ENCODE measurements around the gene ST7.

The ST7 gene

DNA sequence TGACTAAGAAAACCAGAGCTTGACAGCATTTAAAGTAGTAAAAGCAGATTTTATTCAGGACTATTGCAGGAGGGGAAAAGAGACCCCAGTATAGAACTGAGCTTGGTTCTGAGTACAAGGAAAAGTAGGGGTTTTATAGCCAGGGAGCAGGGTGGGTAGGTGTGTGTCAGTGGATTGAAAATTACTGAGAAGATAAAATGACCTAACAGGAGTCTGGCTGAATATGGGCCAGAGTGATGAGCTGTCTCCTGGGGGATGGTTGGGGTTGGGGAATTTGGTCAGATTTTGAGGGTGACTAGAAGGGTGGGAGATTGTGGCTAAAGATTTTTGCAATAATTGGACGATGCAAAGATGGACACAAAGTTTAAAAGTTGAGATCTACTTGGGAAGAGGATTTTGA, 114.0 kb downstream of the ST7 start:
- no peak for DNase-seq (ENCODE audit: low spot score)

DNA sequence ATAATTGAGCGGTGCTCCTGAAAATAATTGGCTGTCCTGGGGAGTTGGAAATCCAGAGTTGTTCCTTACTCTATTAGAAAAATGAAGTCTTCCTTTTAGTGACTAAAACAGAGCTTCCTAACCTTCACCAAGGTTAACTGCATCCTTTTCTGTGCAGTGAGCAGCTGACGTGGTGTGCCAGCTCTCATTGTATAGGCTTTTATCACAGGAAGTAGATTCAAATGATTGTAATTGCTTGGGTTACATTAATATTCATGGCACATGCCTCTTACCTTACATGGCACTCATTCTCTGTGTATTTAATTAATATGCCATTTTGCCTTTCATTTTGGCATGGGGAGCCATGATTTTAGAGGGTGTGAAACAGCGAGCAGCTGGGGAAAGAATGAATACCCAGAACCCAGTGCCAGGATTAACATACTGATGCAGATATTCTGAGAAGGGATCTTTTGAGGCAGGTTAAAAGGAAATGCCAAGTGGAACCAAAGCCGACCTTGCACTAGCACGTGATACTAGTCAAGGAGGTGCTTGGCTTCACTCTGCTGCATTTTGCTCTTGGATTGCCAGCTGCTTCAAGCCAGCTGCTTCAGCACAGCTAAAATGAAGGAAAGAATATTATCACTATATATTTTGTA, 115.3 kb downstream of the ST7 start:
- no peak for DNase-seq (ENCODE audit: low spot score)

DNA sequence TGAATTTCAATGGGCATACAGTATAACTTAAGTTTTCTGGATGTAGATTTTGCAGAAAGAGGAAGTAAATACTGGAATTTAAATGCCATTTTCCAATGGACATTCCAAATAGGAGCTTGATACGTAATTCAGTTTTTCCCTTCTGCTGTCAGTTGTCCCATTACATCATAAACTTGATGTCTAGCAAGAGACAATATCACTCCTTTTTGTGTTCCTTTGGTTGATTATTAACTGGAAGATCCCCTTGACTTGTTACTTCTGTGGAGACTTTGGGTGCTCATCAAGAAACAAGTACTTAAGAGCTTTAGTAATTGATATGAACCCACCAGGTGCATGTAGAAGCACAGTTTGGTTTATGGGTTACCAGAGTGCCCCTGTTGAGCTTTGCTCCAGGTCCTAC, 116.1 kb downstream of the ST7 start:
- DNase-seq (ENCODE audit: low spot score): no peak

DNA sequence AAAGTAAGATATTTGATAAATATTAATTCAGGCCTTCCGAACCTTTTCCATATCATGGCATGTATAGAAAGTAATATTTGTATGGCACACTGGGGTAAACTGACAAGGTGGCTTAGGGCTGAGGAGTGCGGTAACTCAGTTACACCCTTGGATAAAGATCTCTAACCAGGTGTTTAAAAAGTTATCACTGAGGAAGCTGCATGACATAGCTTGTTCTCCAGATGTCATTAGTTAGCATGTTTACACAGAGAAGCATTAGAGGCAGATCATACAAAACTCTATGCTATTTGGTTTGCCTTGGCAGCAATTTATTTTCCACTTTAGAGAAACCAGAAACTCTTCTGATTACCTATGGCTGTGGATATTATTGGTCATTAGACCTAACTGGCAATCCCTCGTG, 118.2 kb downstream of the ST7 start:
- DNase-seq (ENCODE audit: low spot score): no peak

DNA sequence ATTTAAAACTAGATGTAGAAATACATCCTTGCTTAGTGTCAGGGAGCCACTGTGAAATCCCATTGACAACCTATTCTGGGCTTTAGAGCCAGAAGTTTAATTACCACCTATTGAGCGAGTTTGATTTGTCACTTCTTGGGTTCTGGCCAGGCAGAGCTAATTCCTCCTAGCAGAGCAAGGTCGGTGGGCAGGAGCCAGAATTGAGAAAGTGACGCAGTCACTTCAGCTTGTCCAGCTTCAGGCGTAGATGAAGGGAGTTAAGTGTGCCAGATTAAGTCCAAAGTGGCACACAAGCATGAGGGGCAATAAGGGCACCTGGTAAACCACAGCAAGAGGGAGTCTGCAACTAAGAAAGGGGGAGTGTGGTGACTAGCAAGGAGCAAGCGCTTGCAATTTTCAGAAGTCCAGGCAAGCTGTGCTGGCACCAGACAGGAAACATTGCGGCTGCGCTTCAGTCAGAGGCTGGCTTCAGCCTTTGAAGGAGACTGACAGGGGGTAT, 119.4 kb downstream of the ST7 start:
- no peak for DNase-seq (ENCODE audit: low spot score)

DNA sequence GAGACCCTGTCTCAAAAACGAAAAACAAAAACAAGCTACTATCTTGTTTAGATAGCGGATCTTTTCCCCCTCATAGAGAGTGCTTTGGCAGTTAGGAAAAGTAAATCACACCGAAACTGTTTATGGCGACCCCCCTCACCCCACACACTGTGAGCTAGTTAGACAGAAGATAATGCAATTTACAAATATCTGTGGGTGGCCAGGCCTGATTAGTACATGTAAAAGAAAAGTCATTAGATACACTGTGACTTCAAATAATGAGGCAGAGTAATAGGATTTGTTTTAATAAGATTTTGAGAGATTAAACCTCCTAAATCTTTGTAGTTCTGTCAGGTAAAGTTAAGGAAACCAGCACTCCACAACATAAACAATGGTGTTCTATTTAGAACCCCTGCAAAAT, 121.1 kb downstream of the ST7 start:
- no peak for DNase-seq (ENCODE audit: low spot score)

DNA sequence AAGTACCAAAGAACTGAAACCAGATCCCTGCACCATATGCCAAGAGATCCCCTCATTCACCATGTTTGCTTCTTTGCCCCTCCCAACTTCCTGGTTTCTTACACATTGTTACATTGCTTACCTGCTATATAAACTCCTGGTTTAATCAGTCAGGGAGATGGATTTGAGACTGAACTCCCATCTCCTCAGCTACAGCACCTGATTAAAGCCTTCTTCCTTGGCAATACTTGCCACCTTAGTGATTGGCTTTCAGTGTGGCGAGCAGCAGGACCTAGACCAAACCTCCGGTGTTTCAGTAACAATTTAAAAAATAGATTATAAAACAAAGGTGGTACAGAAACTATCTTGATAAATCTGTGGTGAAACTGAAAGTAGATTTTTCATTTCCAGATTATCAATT, 122.6 kb downstream of the ST7 start:
- no peak for DNase-seq (ENCODE audit: low spot score)

DNA sequence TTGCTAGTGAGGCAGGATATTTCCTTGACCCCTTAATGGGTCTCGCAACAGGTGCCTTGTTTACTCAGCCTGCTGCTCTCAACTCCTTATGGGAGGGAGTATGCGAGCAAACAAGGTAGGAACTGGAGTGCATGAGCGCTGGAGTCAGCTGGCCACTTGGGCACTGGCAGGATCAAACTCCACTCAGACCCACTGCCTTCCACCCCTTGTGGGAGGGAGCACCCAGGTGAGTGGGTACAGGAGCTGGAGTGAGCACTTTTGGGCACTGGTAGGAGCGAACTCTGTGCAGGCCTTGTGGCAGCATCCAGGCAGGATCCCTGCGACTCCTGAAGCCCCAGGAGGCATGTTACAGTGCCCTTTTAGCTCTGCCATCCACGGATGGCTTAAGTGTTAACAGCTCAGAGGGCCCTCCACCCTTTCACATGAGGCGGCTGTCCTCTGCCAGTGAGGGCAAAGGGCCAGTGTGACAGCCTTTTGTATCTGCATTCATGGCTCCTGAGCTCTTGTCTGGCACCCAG, 123.2 kb downstream of the ST7 start:
- DNase-seq (ENCODE audit: low spot score): no peak

DNA sequence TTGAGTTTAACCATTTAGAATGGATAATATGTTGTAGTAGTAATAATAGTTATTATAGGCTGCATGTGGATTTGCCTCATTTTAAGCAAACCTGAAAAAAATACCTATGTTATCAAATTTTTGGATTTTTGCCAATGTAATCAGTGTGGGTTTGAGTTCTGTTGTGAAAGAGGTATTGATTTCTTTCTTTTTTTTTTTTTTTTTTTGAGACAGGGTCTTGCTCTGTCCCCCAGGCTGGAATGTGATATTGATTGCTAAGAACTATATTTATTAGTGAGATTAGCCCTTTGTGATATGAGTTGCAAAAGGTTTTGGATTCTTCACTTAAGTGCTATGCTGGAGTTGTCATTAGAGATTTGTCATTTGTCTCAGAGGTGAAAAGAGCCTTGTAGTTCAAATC, 124.4 kb downstream of the ST7 start:
- DNase-seq (ENCODE audit: low spot score): no peak

DNA sequence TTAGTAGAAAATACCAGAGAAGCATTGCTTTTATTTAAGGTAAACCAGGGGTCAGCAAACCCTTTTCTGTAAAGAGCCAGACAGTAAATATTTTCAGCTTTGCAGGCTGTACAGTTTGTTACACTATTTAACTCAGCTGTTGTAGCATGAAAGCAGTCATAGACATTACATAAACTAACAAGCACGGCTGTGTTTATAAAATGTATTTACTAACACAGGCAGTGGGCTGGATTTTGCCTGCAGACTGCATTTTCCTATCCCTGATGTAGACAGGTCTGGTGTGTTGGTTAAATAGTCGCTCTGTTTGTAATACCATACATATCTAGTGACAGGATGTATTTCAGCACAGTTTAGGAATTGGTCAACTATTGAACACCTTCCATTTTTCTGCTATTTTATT, 129.3 kb downstream of the ST7 start:
- no peak for DNase-seq (ENCODE audit: low spot score)

DNA sequence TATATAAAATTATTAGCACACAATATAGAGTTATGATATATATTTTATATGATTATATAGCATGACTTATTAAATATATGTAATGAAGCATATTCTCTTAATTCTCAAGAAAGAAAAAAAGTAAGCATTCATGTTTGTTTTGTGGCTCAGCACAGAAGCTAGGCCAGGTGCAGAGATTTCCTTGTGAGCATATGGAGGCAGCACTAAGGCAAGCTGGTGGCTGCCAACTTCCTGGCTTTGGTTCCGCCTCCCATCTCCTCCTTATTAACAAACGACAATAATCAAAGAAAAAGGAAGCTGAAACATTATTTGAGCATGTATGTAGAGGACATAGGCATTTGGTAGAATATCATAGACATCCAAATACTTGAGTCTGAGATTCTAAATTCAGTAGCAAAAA, 130.3 kb downstream of the ST7 start:
- DNase-seq (ENCODE audit: low spot score): no peak

DNA sequence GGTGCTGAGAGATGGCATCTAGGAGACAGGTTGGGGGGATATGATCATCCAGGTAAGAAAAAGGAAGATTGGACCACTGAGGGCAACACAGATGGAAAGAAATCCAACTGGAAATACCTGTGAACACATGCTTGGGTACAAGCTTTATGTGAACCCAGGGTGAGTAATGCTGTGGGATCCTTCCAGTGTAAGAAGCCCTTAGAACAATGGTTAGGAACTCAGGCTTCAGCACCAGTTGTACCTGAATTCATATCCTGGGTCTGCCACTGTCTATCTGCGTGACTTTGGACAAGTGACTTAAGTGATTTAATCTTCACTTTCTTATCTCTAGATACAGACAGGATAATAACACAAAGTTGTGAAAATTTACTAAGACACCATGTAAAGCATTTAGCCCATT, 131.0 kb downstream of the ST7 start:
- DNase-seq (ENCODE audit: low spot score): no peak

DNA sequence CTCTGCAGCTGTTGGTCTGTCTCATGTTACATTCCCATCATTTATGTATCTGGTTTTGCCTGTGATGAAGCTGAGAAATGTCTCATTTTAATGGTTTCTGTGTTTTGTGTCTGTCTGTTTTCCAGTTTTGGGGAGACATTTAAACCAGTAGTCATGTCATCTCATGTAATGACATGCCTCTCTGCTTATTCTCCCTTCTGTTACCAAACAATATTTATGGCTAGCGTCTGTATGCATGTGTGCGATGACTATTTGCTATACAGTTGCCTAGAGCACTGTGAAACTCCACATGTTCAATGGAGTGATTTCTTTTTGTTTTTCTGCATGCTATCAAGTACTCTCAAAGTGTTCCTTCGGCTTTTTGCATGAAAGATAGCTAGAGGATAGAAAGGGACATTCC, 132.0 kb downstream of the ST7 start:
- no peak for DNase-seq (ENCODE audit: low spot score)

DNA sequence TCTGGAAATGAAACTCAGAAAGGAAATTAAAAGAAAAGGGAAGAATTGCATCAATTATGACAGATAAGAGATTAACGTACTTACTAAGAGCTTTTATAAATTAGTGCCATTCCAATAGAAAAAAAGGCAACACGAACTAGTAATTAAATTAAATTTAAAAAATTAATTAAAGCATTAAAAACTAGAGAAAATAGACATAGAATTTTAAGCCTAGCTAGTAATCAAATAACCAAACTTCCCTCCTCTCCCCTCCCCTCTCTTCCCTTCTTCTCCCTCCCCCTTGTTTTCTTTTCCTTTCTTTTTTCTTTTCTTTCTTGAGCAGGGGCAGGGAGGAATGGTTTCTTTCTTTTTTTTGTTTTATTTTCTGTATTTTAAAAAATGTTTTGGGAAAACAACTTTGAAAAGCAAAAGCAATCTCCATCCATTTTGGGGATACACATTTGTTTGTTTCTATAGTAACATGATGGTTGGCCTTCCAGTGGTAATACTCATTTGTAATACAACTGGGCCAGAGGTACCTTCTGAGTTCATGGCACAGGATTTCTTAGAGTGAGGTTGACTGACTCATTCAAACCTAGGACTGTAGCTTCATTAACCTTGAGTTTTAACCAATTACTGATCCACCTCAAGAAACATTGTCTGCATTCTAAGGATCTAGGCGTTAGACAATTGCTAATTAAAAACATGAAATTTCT, 132.6 kb downstream of the ST7 start:
- no peak for DNase-seq (ENCODE audit: low spot score)

DNA sequence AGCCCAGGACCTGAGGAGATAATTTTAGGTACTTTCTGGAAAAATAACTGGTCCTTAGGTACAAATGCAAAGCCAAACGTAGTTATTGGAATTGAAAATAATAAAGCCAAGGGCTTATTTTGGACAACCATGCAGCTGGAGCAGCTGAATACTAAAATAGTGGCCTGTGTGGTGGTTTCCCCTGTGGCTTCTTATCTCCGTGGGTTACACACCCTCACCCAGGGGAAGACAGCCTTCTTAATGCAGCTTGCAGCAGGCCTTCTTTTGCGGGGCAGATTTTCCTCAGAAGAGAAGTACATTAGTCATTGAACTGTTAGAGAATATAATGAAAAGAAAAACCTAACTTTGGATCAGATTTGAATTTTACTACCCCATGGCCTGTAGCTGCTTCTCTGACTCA, 133.5 kb downstream of the ST7 start:
- no peak for DNase-seq (ENCODE audit: low spot score)

DNA sequence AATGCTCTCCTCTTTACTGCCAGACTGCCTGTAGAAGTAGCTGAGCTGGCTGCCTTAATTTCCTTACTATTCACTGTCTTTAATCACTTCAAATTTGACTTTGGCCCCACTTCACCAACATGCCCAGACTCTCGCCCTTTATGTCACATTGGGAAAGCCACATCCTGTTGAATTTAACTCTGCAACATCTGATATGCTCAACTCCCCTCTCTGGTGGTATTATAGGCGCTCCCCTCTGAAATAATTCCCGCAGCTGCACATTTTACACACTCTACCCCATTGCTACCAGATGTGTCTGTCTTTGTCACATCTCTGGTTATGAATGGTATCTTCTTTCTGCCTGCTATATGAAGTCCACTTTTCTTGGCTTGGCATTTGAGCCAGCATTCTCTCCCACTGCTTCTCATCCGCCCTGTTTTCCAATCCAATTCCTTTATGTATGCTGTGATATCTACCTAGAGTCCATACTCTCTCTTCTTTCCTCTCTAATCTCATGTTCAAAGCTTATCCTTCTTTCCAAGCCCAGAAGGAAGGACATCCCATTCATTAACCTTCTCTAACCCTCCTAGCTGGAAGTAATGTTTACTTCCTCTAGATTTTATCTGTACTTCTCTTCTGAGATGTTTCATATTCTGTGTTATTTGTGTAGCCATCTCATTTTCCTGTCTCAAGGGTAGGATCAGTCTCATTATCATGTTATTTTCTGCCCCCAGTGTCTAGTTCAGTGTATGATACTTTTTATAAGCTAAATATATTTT, 134.5 kb downstream of the ST7 start:
- DNase-seq (ENCODE audit: low spot score): no peak

DNA sequence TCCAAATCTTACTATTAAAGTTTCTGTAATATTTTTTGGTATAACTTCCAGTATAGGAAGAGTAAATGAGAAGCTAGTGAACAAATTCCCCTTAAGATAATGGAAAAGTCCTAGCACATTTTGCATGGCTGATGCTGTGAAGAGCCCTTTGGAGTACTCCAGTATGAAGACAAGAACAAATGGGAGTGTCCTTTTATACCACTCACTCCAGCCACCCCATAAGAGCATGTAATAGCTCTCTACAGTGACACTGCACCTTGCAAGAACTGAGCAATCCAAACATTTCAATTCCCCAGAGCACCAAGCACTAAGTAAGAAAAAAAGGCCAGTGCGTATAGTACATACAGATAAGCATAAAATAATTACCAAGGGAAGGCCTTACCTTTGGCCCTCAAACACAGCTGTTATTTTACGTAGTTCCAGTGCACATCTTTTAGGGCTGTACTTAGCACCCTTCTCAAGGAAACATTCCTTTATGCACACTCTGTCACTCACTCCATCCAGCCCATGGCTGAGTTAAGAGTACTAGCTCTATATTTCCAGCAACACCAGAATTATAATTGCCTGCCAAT, 135.4 kb downstream of the ST7 start:
- DNase-seq (ENCODE audit: low spot score): no peak

DNA sequence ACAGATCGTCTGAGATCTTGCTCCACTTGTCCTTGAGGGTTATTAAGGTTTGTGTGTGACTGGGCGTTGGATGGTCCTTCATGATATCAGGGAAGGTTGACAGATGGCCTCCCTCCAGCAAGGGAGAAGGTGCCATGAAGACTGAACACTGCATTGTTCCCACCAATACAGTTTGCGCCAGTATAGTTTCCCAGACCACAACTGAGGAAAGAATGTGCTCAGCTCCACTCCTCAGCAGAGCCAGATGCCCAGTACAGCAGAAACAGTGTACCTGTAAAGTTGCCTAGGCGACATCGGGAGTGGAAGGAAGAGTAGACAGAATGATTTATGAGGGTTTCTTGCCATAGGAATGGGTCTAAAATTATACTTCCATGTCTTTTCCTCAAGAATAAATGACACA, 137.5 kb downstream of the ST7 start:
- DNase-seq (ENCODE audit: low spot score): no peak

DNA sequence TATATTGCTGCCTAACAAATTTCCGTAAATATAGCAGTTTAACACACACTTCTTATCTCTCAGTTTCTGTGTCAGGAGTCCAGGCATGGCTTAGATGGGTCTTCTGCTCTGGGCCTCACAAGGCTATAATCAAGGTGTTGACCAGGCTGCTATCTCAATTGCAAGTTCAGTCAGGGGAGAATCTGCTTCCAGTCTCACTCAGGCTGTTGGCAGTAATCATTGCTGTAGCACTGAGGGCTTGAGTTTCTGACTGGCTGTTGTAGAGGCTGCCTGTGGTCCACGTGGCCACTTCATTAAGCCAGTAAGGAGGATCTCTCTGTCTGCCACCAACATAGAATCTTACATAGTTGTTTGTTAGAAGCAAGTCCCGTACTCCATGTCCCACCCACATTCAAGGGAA, 138.4 kb downstream of the ST7 start:
- no peak for DNase-seq (ENCODE audit: low spot score)

DNA sequence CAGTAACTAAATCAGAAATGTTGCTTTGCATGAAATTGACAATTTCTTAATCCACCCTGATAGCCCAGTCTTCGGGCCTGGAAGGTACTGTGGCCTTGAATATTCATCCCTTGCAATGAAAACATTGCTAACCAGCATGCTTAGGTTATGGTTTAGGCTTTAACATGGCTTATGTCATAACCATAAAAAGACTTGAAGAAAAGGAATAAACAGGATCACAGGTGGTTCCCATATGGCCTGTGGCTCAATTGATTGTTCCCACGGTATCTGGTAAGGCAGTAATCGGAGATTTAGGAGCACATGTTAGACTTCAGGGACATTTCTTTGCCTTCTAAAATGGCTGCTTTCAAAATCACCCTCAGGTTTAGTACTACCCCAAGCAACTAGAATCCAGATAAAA, 139.5 kb downstream of the ST7 start:
- no peak for DNase-seq (ENCODE audit: low spot score)

DNA sequence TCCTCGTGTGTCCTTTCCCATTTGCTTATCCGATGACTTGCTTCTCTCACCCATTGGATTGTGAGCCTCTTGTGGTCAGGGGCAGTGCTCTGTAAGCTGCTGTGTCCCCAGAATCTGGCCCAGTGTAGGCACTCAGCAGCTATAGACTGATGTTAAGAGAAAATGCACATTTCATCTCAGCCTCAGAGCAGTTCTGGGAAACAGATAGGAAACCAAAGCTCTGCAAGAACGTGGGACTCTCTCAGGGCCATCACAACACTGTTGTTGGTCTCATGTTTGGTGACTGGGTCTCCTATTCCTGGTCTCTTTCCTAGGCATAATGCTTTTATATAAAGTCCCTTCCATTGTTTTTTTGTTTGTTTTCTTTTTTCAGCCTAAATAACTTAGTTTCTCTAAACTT, 141.2 kb downstream of the ST7 start:
- DNase-seq (ENCODE audit: low spot score): no peak

DNA sequence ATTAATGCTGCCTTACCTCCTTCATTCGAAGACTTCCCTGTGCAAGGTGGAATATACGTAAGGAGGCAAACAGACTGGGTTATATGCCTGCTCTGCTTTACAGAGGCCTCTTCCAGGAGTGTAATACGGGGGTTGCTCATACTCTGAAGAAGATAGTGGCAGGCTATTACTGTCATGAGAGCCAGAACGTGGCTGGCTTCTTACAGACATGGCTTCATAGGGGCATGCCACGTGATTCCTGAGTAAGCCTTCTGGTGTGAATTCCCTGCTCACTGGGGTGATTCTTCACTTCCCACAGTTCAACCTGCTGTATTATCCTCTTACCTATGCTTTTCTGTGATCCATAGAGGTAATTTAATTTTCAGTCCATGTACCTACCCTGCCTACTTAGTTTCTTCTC, 141.8 kb downstream of the ST7 start:
- DNase-seq (ENCODE audit: low spot score): no peak

DNA sequence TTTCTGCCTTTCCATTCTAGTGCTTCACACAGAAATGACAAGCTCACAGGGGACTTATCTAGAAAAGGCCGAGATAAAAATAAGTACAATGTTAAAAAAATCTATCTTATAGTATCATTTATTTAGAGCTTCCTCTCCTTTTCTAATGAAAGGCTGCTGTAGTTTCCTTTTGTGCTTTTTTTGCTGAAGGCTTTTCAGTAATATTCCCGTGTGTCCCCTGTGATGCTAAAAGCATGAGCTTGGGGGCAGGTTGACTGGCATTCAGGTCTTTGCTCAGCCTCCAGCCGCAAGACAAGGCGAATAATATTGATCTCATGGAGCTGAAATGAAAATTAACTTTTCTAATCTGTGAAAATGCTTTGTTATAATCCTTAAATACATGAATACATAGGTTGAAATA, 143.0 kb downstream of the ST7 start:
- no peak for DNase-seq (ENCODE audit: low spot score)

Data from CD4-positive, alpha-beta T cell treated with Interleukin-6 at 100 ng/mL for 8 hours (primary cell).